ENCODE data around the gene UNC119B.
A peak's percentile ranks its signal among the peaks of the same experiment; 100 is the strongest.

UNC119B gene

GRCh38 chr12:120710031-120710804 lies at the start of gene UNC119B:
Gene UNC119B, plus strand, starts transcription at chr12:120710458. Its CDS starts 17 bp downstream, at chr12:120710475.
- POLR2A ChIA-PET = interaction anchor here (1.1 to 2.2 kb wide), 5 partner anchors 12 to 129 kb away, joined by 3 to 9 read pairs (median 4); partner anchors contain the start of gene POP5
- Histone ChIP-seq H3K4me1 (ENCODE audit: control insufficient read depth, insufficient read depth, low read length) (peaks cover 3% of the 10 kb centered on the region; the same call in 1 of the 2 replicates), H3K36me3 (ENCODE audit: control insufficient read depth in 2 of 2, insufficient read depth in 1 of 2, low read length in 2 of 2) (peaks cover 9 to 31% of the 10 kb centered on the region in 2 experiments; a peak in 2 of 3 replicates), H3K27ac (ENCODE audit: extremely low read depth, low read depth, low read length) (peak within 1 kb of the TSS; percentile 91), H3K4me3 (ENCODE audit: low read depth, low read length) (peak within 1 kb of the TSS; percentile 77), H3K9me3 (ENCODE audit: control insufficient read depth, insufficient read depth, low read depth, low read length) (no peaks in the 10 kb centered on the region)
- CTCF ChIA-PET = interaction anchor here (0.6 to 6.2 kb wide), 5 partner anchors 62 to 983 kb away, joined by 4 to 42 read pairs (median 5); partner anchors contain the start of gene POP5
- TF ChIP-seq ZNF513 (tag by site-specific recombination; IDR thresholded peaks at IDR 0.05) = no peak
- peak; percentile 64; the same call in 1 of the 2 replicates for TF ChIP-seq IKZF3 (tag by site-specific recombination; IDR thresholded peaks at IDR 0.05)
- TF ChIP-seq ZNF596 (tag by site-specific recombination; IDR thresholded peaks at IDR 0.05) = 0 out of 2 replicates have a peak, but pooled peaks have one; percentile 6
- no peak for TF ChIP-seq ZNF239 (tag by site-specific recombination; IDR thresholded peaks at IDR 0.05)
- 0 out of 2 replicates have a peak, but pooled peaks have one; percentile 18 for TF ChIP-seq ZEB2 (tag by site-specific recombination; IDR thresholded peaks at IDR 0.05)
- TF ChIP-seq ZNF510 (tag by site-specific recombination; IDR thresholded peaks at IDR 0.05; ENCODE audit: insufficient replicate concordance) = no peak
- peak; percentile 54 for TF ChIP-seq KLF9 (tag by site-specific recombination; IDR thresholded peaks at IDR 0.05; ENCODE audit: low read depth)
- 0 out of 2 replicates have a peak, but pooled peaks have one; percentile 35 for TF ChIP-seq ZSCAN30 (tag by site-specific recombination; IDR thresholded peaks at IDR 0.05)
- no peak for TF ChIP-seq SETDB1 (IDR thresholded peaks at IDR 0.05; ENCODE audit: insufficient read length, low read length)
- TF ChIP-seq ZNF146 (tag by site-specific recombination; IDR thresholded peaks at IDR 0.05) = no peak
- no peak for TF ChIP-seq ZNF558 (tag by site-specific recombination; IDR thresholded peaks at IDR 0.05)
- no peak for TF ChIP-seq ZNF148 (tag by site-specific recombination; IDR thresholded peaks at IDR 0.05; ENCODE audit: borderline replicate concordance)
- peak; percentile 88 for TF ChIP-seq PRDM10 (tag by site-specific recombination; IDR thresholded peaks at IDR 0.05)
- peak; percentile 27; the same call in 1 of the 2 replicates for TF ChIP-seq GLIS2 (tag by site-specific recombination; IDR thresholded peaks at IDR 0.05)
- TF ChIP-seq ZBTB17 (tag by site-specific recombination; IDR thresholded peaks at IDR 0.05) = peak; percentile 65; the same call in 1 of the 2 replicates
- no peak for TF ChIP-seq ZNF776 (tag by site-specific recombination; IDR thresholded peaks at IDR 0.05; ENCODE audit: borderline replicate concordance)
- TF ChIP-seq ZNF10 (tag by site-specific recombination; IDR thresholded peaks at IDR 0.05) = no peak
- TF ChIP-seq ZNF24 (tag by site-specific recombination; IDR thresholded peaks at IDR 0.05) = no peak
- 0 out of 2 replicates have a peak, but pooled peaks have one; percentile 18 for TF ChIP-seq EGR2 (tag by site-specific recombination; IDR thresholded peaks at IDR 0.05; ENCODE audit: low read depth)
- TF ChIP-seq SP7 (tag by site-specific recombination; IDR thresholded peaks at IDR 0.05) = no peak
- TF ChIP-seq ZFHX2 (tag by site-specific recombination; conservative IDR thresholded peaks at IDR 0.05) = peak; percentile 47; the same call in 1 of the 2 replicates
- 0 out of 2 replicates have a peak, but pooled peaks have one; percentile 46 for TF ChIP-seq ZNF660 (tag by site-specific recombination; IDR thresholded peaks at IDR 0.05)
- no peak for TF ChIP-seq ZNF585B (tag by site-specific recombination; IDR thresholded peaks at IDR 0.05)
- TF ChIP-seq ZBTB20 (tag by site-specific recombination; IDR thresholded peaks at IDR 0.05) = peak; percentile 88
- TF ChIP-seq KLF16 (tag by site-specific recombination; IDR thresholded peaks at IDR 0.05) = no peak
- TF ChIP-seq REST (tag by site-specific recombination; IDR thresholded peaks at IDR 0.05) = no peak

All from HEK293 (cell line).